WTC11 (cell line): ENCODE data around the gene PRAF2.

Experiments used
- CREB1 ChIP-seq: sonication (generic); formaldehyde crosslinking; IDR thresholded peaks from 2 replicates; pipeline ENCODE4 v1.8.0; 2023; ENCODE audit warnings: mild to moderate bottlenecking, missing genetic modification reagents
- ESRRA ChIP-seq: sonication (generic); formaldehyde crosslinking; IDR thresholded peaks from 2 replicates; pipeline ENCODE4 v1.8.1; 2022; ENCODE audit warnings: mild to moderate bottlenecking, missing genetic modification reagents, borderline replicate concordance
- FOXJ3 ChIP-seq: sonication (generic); formaldehyde crosslinking; IDR thresholded peaks from 2 replicates; pipeline ENCODE4 v1.9.0; 2021; ENCODE audit warnings: missing genetic modification reagents, mild to moderate bottlenecking, borderline replicate concordance
- MXD4 ChIP-seq: fragments of 250-450 bp; sonication (Bioruptor Pico); IDR thresholded peaks from 2 replicates; pipeline ENCODE4 v1.8.0; 2021; ENCODE audit warnings: mild to moderate bottlenecking, moderate library complexity, borderline replicate concordance
- SMAD3 ChIP-seq: sonication (generic); formaldehyde crosslinking; IDR thresholded peaks from 2 replicates; pipeline ENCODE4 v1.8.0; 2022; ENCODE audit warnings: missing genetic modification reagents, mild to moderate bottlenecking, borderline replicate concordance
- SMAD4 ChIP-seq: sonication (generic); formaldehyde crosslinking; IDR thresholded peaks from 2 replicates; pipeline ENCODE4 v1.8.0; 2022; ENCODE audit warnings: mild to moderate bottlenecking, missing genetic modification reagents
- SOX15 ChIP-seq: fragments of 250-450 bp; sonication (Bioruptor Pico); IDR thresholded peaks from 2 replicates; pipeline ENCODE4 v1.9.0; 2021; ENCODE audit warnings: mild to moderate bottlenecking
- TP53 ChIP-seq: sonication (generic); formaldehyde crosslinking; IDR thresholded peaks from 2 replicates; pipeline ENCODE4 v1.8.1; 2023; ENCODE audit warnings: mild to moderate bottlenecking, missing genetic modification reagents
- ZNF121 ChIP-seq: sonication (generic); formaldehyde crosslinking; IDR thresholded peaks from 2 replicates; pipeline ENCODE4 v1.8.0; 2023; ENCODE audit warnings: missing genetic modification reagents
- ZNF138 ChIP-seq: sonication (generic); formaldehyde crosslinking; conservative IDR thresholded peaks from 2 replicates; pipeline ENCODE4 v1.8.1; 2022; ENCODE audit warnings: mild to moderate bottlenecking, moderate library complexity, missing genetic modification reagents
- ZNF232 ChIP-seq: sonication (generic); formaldehyde crosslinking; IDR thresholded peaks from 2 replicates; pipeline ENCODE4 v1.8.0; 2022; ENCODE audit warnings: mild to moderate bottlenecking, missing genetic modification reagents
- TF ChIP-seq, protein P1 (sequence below): fragments of 200-600 bp; IDR thresholded peaks from 2 replicates; pipeline ENCODE4 v1.8.0; 2022; ENCODE audit warnings: antibody characterized with exemption
- TF ChIP-seq, protein P2 (sequence below): sonication (generic); formaldehyde crosslinking; IDR thresholded peaks from 2 replicates; pipeline ENCODE4 v1.8.0; 2022; ENCODE audit warnings: mild to moderate bottlenecking, missing genetic modification reagents

DNA sequence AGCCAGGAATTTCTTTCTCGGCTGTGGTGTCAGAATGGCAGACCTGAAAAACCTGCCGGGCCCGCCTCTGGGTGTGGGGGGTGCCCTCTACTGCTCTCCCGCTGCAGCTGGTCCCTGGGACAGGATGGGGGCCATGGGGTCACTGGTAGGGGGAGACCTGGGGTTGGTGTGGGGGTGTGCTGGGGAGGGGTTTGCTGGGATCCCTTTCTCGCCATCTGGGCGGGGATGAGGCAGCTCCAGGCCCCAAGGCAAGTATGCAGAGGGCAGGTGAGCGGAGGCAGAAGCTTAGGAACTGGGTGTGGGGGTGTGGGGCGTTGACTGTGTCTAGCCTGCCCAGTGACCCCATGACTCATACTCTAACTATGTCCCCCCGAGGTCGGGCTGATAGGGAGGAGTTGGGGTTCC is 14.1 kb downstream of the PRAF2 start:
- TF ChIP-seq SMAD4 (no peak), ESRRA (CRISPR knock-in tag) (no peak), ZNF232 (no peak), SMAD3 (CRISPR knock-in tag) (no peak), ZNF138 (CRISPR knock-in tag) (no peak), ZNF121 (no peak), CREB1 (no peak), MXD4 (CRISPR knock-in tag) (no peak), SOX15 (no peak), FOXJ3 (CRISPR knock-in tag) (no peak), TP53 (CRISPR knock-in tag) (no peak)
- TF ChIP-seq, protein P1, sequence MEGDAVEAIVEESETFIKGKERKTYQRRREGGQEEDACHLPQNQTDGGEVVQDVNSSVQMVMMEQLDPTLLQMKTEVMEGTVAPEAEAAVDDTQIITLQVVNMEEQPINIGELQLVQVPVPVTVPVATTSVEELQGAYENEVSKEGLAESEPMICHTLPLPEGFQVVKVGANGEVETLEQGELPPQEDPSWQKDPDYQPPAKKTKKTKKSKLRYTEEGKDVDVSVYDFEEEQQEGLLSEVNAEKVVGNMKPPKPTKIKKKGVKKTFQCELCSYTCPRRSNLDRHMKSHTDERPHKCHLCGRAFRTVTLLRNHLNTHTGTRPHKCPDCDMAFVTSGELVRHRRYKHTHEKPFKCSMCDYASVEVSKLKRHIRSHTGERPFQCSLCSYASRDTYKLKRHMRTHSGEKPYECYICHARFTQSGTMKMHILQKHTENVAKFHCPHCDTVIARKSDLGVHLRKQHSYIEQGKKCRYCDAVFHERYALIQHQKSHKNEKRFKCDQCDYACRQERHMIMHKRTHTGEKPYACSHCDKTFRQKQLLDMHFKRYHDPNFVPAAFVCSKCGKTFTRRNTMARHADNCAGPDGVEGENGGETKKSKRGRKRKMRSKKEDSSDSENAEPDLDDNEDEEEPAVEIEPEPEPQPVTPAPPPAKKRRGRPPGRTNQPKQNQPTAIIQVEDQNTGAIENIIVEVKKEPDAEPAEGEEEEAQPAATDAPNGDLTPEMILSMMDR: no peak
- TF ChIP-seq, protein P2, sequence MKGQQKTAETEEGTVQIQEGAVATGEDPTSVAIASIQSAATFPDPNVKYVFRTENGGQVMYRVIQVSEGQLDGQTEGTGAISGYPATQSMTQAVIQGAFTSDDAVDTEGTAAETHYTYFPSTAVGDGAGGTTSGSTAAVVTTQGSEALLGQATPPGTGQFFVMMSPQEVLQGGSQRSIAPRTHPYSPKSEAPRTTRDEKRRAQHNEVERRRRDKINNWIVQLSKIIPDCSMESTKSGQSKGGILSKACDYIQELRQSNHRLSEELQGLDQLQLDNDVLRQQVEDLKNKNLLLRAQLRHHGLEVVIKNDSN (CRISPR knock-in tag): no peak
